Osteoblast (primary cell): ENCODE results near the gene ALDOA. TPM values are rescaled to one million over a fixed set of nuclear protein-coding genes. Genes with fewer than 3 reads are reported as not detected.

Source experiments
- DNase-seq: peaks from one replicate; pipeline ENCODE4 v3.0.0; 2011; ENCODE audit warnings: low spot score, mixed read lengths; ENCODE audit not compliant: insufficient read length; ENCODE audit errors: missing footprints
- H2AFZ ChIP-seq: 2 replicates; pipeline ENCODE4 v1.6.0; 2011; ENCODE audit warnings: mild to moderate bottlenecking, low read length
- H3K27ac ChIP-seq: 2 replicates; pipeline ENCODE4 v1.5.1; 2011; ENCODE audit warnings: mild to moderate bottlenecking, low read depth, low read length, moderate library complexity
- H3K27me3 ChIP-seq: 2 replicates; pipeline ENCODE4 v1.6.0; 2012; ENCODE audit warnings: mild to moderate bottlenecking, control low read depth, inconsistent platforms, low read length, moderate library complexity; ENCODE audit not compliant: insufficient read depth
- H3K36me3 ChIP-seq: 2 replicates; pipeline ENCODE4 v1.5.1; 2011; ENCODE audit warnings: mild to moderate bottlenecking, low read length, control low read depth, moderate library complexity; ENCODE audit not compliant: insufficient read depth
- H3K4me1 ChIP-seq: 2 replicates; pipeline ENCODE4 v1.5.1; 2011; ENCODE audit warnings: mild to moderate bottlenecking, low read length, control low read depth, moderate library complexity; ENCODE audit not compliant: insufficient read depth
- H3K4me2 ChIP-seq: 2 replicates; pipeline ENCODE4 v1.6.0; 2011; ENCODE audit warnings: mild to moderate bottlenecking, low read length; ENCODE audit not compliant: insufficient read depth
- H3K4me3 ChIP-seq: fragments of 200-600 bp; sonication (generic); 3 replicates; pipeline ENCODE4 v1.5.1; 2012; ENCODE audit warnings: mild to moderate bottlenecking, low read length, inconsistent platforms; ENCODE audit not compliant: insufficient read depth
- H3K79me2 ChIP-seq: 2 replicates; pipeline ENCODE4 v1.6.0; 2012; ENCODE audit warnings: mild to moderate bottlenecking, low read length, control low read depth, inconsistent platforms; ENCODE audit not compliant: insufficient read depth
- H3K9me3 ChIP-seq: 2 replicates; pipeline ENCODE4 v1.5.1; 2011; ENCODE audit warnings: low read depth, low read length, control low read depth
- H4K20me1 ChIP-seq: 2 replicates; pipeline ENCODE4 v1.6.0; 2012; ENCODE audit warnings: mild to moderate bottlenecking, low read length, control low read depth; ENCODE audit not compliant: insufficient read depth
- CTCF ChIP-seq: IDR thresholded peaks from 2 replicates; pipeline ENCODE4 v1.5.1; 2011; ENCODE audit warnings: mild to moderate bottlenecking, low read depth, low read length, moderate library complexity; ENCODE audit errors: extremely low read depth
- total RNA-seq: library from RNA; depleted of rRNA; stranded (reverse); fragments of >200 nt; gene quantifications from 2 replicates; pipeline ENCODE4 v1.2.3, GENCODE V29; 2012

The ALDOA gene
- total RNA-seq, 1 donor = 705 TPM

GRCh38 chr16:30116291-30117207 lies 51.0 kb downstream of the ALDOA start:
- Histone ChIP-seq H3K27ac (no peak overlapping the region), H4K20me1 (peaks cover 4% of the 10 kb centered on the region), H3K79me2 (no peaks in the 10 kb centered on the region), H3K36me3 (peaks cover 50% of the 10 kb centered on the region), H3K27me3 (no peaks in the 10 kb centered on the region), H3K4me3 (no peak overlapping the region), H3K9me3 (no peaks in the 10 kb centered on the region), H3K4me1 (peaks cover 10% of the 10 kb centered on the region), H2AFZ (no peak overlapping the region), H3K4me2 (no peak overlapping the region)
- TF ChIP-seq CTCF = no peak
- DNase-seq = no peak

- no peak for TF ChIP-seq CTCF
- Histone ChIP-seq H3K4me2 (no peak overlapping the region), H3K27ac (no peak overlapping the region), H4K20me1 (peaks cover 4% of the 10 kb centered on the region), H3K4me1 (peaks cover 20% of the 10 kb centered on the region), H3K79me2 (peaks cover 6% of the 10 kb centered on the region), H3K36me3 (peaks cover 45% of the 10 kb centered on the region), H2AFZ (no peak overlapping the region), H3K4me3 (no peak overlapping the region), H3K9me3 (no peaks in the 10 kb centered on the region), H3K27me3 (no peaks in the 10 kb centered on the region)
- DNase-seq = no peak
Measured at GRCh38 chr16:30117768-30118167, 52.2 kb downstream of the ALDOA start.

- Histone ChIP-seq H4K20me1 (peaks cover 4% of the 10 kb centered on the region), H3K9me3 (no peaks in the 10 kb centered on the region), H3K4me3 (no peak overlapping the region), H3K27me3 (no peaks in the 10 kb centered on the region), H3K4me2 (no peak overlapping the region), H3K4me1 (peaks cover 22% of the 10 kb centered on the region), H3K36me3 (peaks cover 45% of the 10 kb centered on the region), H2AFZ (no peak overlapping the region), H3K27ac (no peak overlapping the region), H3K79me2 (peaks cover 6% of the 10 kb centered on the region)
- DNase-seq = no peak
- TF ChIP-seq CTCF = no peak
Measured at GRCh38 chr16:30119428-30119827, 53.9 kb downstream of the ALDOA start.

Other genes starting within 250 kb of the ALDOA start
- gene PAGR1, start 249.6 kb upstream of the ALDOA start, total RNA-seq = 16.8 and 19.9 TPM in 2 replicates
- gene MVP, start 245.3 kb upstream of the ALDOA start, total RNA-seq = 273 and 274 TPM in 2 replicates
- 105 and 107 TPM in 2 replicates for gene CDIPT, start 202.5 kb upstream of the ALDOA start, total RNA-seq
- 1.5 and 2.9 TPM in 2 replicates for gene SEZ6L2, start 166.2 kb upstream of the ALDOA start, total RNA-seq
- gene ASPHD1, start 165.3 kb upstream of the ALDOA start, total RNA-seq = 0.88 and 1.8 TPM in 2 replicates
- gene KCTD13, start 139.5 kb upstream of the ALDOA start, total RNA-seq = 8.5 and 11.9 TPM in 2 replicates
- 74.3 and 84.0 TPM in 2 replicates for gene TMEM219, start 103.7 kb upstream of the ALDOA start, total RNA-seq
- gene TAOK2, start 91.9 kb upstream of the ALDOA start, total RNA-seq = 37.1 and 39.1 TPM in 2 replicates
- gene HIRIP3, start 70.1 kb upstream of the ALDOA start, total RNA-seq = 3.5 and 5.8 TPM in 2 replicates
- 14.5 and 16.8 TPM in 2 replicates for gene INO80E, start 69.5 kb upstream of the ALDOA start, total RNA-seq
- not detected in 2 replicates for gene DOC2A, start 54.7 kb upstream of the ALDOA start, total RNA-seq
- not detected in 2 replicates for gene C16orf92, start 42.6 kb upstream of the ALDOA start, total RNA-seq
- gene TLCD3B, start 34.5 kb upstream of the ALDOA start, total RNA-seq = 0.36 TPM in 1 of 2 replicates, not detected in the other
- gene PPP4C, start 10.2 kb downstream of the ALDOA start, total RNA-seq = 175 and 178 TPM in 2 replicates
- 0.29 and 0.36 TPM in 2 replicates for gene TBX6, start 26.2 kb downstream of the ALDOA start, total RNA-seq
- gene YPEL3, start 30.5 kb downstream of the ALDOA start, total RNA-seq = 28.2 and 31.2 TPM in 2 replicates
- 0.36 and 0.88 TPM in 2 replicates for gene GDPD3, start 47.8 kb downstream of the ALDOA start, total RNA-seq
- 40.2 and 40.7 TPM in 2 replicates for gene MAPK3, start 57.5 kb downstream of the ALDOA start, total RNA-seq
- 0.36 and 0.59 TPM in 2 replicates for gene CORO1A, start 117.8 kb downstream of the ALDOA start, total RNA-seq
- 26.8 and 64.8 TPM in 2 replicates for gene BOLA2B, start 127.9 kb downstream of the ALDOA start, total RNA-seq
- gene SLX1A, start 128.1 kb downstream of the ALDOA start, total RNA-seq = 19.9 and 23.3 TPM in 2 replicates
- 4.1 and 6.2 TPM in 2 replicates for gene SULT1A3, start 133.5 kb downstream of the ALDOA start, total RNA-seq
- gene NPIPB13, start 182.7 kb downstream of the ALDOA start, total RNA-seq = 5.9 and 7.2 TPM in 2 replicates